Measurements from ENCODE around the gene PGBD5. TPM values are rescaled to one million over a fixed set of nuclear protein-coding genes. Genes with fewer than 3 reads are reported as not detected.

PGBD5 gene
- total RNA-seq, 1 experiment from 2014 or later, result 21.6 TPM

DNA sequence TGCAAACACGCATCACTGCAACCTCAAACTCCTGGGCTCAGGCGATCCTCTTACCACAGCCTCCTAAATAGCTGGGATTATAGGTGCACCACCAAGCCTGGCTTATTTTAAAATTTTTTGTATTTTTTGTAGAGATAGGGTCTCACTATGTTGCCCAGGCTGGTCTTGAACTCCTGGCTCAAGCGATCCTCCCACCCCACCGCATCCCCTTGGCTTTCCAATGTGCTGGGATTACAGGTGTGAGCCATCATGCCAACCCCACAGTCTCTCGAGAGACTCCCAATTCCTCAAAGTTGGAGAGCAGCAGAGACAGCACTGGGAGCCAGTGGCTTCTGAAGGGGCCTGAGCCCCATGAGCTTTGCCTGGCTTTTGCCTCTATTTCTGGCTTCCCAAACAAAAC, 42.7 kb downstream of the PGBD5 start:
- no peak for DNase-seq
- no peaks in the 10 kb centered on the region for H3K27me3 ChIP-seq
- no peak overlapping the region for H3K27ac ChIP-seq
- no peaks in the 10 kb centered on the region for H3K4me1 ChIP-seq
- peaks cover 7% of the 10 kb centered on the region; the same call in 1 of the 2 replicates for H3K9me3 ChIP-seq (replicated peaks)
- H3K4me3 ChIP-seq, result no peak overlapping the region
- peaks cover 14% of the 10 kb centered on the region for H3K36me3 ChIP-seq

DNA sequence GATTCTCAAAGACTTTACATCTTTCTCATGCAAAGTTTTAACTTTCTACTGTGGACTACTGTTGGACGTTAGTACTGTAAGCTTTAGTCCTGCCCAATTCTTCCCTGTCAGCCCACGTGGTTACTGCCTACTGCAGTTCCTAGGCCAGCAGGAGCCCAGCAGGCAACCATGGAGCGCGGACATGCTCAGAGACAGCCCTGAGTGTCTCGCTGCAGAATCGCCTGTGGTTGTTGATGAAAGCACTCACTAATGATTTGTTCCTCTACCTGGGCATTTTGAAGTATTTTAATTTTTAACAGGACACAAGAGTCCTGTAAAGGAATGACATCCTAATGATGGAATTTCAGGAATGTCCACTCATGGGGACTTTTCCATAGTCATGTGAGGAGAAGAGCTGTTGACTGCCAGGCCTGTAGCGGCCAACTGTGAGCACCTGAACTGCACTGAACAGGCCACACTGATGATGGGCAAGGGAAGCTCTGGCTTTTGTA, 44.1 kb downstream of the PGBD5 start:
- no peaks in the 10 kb centered on the region for H3K27me3 ChIP-seq
- no peak overlapping the region for H3K4me3 ChIP-seq
- H3K4me1 ChIP-seq, result no peaks in the 10 kb centered on the region
- no peak for DNase-seq
- no peak overlapping the region for H3K27ac ChIP-seq
- peaks cover 7% of the 10 kb centered on the region; the same call in 1 of the 2 replicates for H3K9me3 ChIP-seq (replicated peaks)
- peaks cover 14% of the 10 kb centered on the region for H3K36me3 ChIP-seq

DNA sequence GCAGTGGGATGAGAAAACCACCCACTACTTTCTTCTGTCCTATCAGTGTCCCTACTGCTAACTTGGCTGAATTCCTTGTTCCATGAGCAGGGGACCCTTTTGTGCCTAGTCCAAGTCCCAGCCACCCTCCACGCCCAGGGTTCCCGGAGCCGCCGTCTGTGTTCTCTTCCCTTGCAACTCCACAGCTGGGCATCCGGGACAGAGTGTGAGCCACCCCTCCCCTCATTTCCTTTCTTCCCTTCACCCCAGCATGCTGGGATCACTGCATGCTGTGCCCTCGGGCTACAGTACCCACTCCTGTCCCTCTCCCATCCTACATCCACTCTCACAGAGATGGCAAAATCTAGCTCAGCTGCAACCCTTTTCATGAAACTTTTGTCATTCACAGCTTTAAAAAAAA, 44.5 kb downstream of the PGBD5 start:
- H3K4me3 ChIP-seq, result no peak overlapping the region
- no peaks in the 10 kb centered on the region for H3K27me3 ChIP-seq
- DNase-seq, result no peak
- peaks cover 3% of the 10 kb centered on the region; the same call in 1 of the 2 replicates for H3K4me1 ChIP-seq
- H3K9me3 ChIP-seq (replicated peaks), result peaks cover 7% of the 10 kb centered on the region; the same call in 1 of the 2 replicates
- peaks cover 12% of the 10 kb centered on the region for H3K36me3 ChIP-seq
- no peak overlapping the region for H3K27ac ChIP-seq

GRCh38 chr1:230381049-230381467, 45.1 kb downstream of the PGBD5 start:
- H3K36me3 ChIP-seq, result peaks cover 11% of the 10 kb centered on the region
- H3K4me1 ChIP-seq, result peaks cover 9% of the 10 kb centered on the region
- peaks cover 7% of the 10 kb centered on the region; the same call in 1 of the 2 replicates for H3K9me3 ChIP-seq (replicated peaks)
- H3K27ac ChIP-seq, result no peak overlapping the region
- H3K4me3 ChIP-seq, result no peak overlapping the region
- no peak for DNase-seq
- H3K27me3 ChIP-seq, result no peaks in the 10 kb centered on the region

DNA sequence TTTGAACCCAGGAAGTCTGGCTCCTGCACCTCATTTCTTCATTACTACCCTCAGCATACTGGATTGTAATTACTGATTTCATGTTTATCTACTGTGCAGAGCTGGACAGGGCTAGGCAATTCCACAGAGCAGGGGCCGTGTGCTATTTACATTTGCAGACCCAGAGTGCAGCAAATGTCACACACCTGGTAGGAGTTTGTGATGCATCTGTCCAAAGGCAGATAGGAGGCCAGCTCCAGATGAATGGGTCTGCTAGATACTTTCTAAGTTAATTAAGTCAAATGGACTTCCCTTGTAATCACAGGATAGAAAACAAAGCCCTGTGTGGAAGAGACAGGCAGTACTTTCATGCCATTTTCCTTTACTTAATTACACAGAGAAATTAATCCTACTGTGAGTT, 46.2 kb downstream of the PGBD5 start:
- H3K36me3 ChIP-seq, result peaks cover 6% of the 10 kb centered on the region
- no peak overlapping the region for H3K4me3 ChIP-seq
- no peak for DNase-seq
- H3K4me1 ChIP-seq, result peaks cover 18% of the 10 kb centered on the region
- peaks cover 7% of the 10 kb centered on the region; the same call in 1 of the 2 replicates for H3K9me3 ChIP-seq (replicated peaks)
- H3K27ac ChIP-seq, result no peak overlapping the region
- H3K27me3 ChIP-seq, result no peaks in the 10 kb centered on the region

- Histone ChIP-seq H3K36me3 (peaks cover 2% of the 10 kb centered on the region), H3K27ac (no peak overlapping the region), H3K4me3 (no peak overlapping the region), H3K27me3 (no peaks in the 10 kb centered on the region), H3K4me1 (peaks cover 23% of the 10 kb centered on the region), H3K9me3 (replicated peaks) (peaks cover 7% of the 10 kb centered on the region; the same call in 1 of the 2 replicates)
- DNase-seq, result no peak
These were observed 46.7 kb downstream of the PGBD5 start for GRCh38 chr1:230379462-230379861.

DNA sequence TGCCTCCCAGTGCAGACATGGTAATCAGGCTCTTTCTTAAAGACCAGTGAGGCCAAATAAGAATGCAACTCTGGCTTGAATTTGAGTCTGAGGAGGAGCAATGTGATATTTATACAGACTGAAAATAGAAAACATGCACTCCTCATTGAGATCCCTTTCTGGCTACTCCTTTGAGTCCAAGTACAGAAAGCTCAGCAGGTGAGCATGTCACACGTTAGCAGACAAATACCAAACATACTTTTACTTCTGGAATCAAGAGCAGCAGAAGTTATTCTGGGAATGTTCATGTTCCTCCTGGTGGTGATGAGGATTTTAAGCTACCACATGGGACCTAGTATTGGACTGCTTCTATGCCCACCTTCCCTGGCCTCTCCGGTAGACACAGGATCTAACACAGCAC, 48.3 kb downstream of the PGBD5 start:
- H3K4me1 ChIP-seq, result peaks cover 24% of the 10 kb centered on the region
- peaks cover 7% of the 10 kb centered on the region; the same call in 1 of the 2 replicates for H3K9me3 ChIP-seq (replicated peaks)

GRCh38 chr1:230377324-230377723, 48.8 kb downstream of the PGBD5 start:
- Histone ChIP-seq H3K27ac (no peak overlapping the region), H3K4me3 (no peak overlapping the region), H3K4me1 (peaks cover 24% of the 10 kb centered on the region), H3K9me3 (replicated peaks) (peaks cover 7% of the 10 kb centered on the region; the same call in 1 of the 2 replicates), H3K36me3 (peaks cover 6% of the 10 kb centered on the region; the same call in 1 of the 2 replicates), H3K27me3 (no peaks in the 10 kb centered on the region)
- DNase-seq, result no peak

More for the DNA sequence above, 48.3 kb downstream of the PGBD5 start:
- peaks cover 6% of the 10 kb centered on the region; the same call in 1 of the 2 replicates for H3K36me3 ChIP-seq
- DNase-seq, result no peak
- H3K27me3 ChIP-seq, result no peaks in the 10 kb centered on the region
- no peak overlapping the region for H3K27ac ChIP-seq
- no peak overlapping the region for H3K4me3 ChIP-seq

- Histone ChIP-seq H3K27ac (peak overlapping the region; percentile 66), H3K9me3 (replicated peaks) (peaks cover 7% of the 10 kb centered on the region; the same call in 1 of the 2 replicates)
These were observed 49.8 kb downstream of the PGBD5 start for GRCh38 chr1:230376296-230376695.

GRCh38 chr1:230375780-230376179, 50.4 kb downstream of the PGBD5 start:
- no peak overlapping the region for H3K4me3 ChIP-seq
- peak; percentile 81 to 87 for DNase-seq
- no peaks in the 10 kb centered on the region for H3K27me3 ChIP-seq
- H3K9me3 ChIP-seq (replicated peaks), result peaks cover 7% of the 10 kb centered on the region; the same call in 1 of the 2 replicates
- H3K36me3 ChIP-seq, result peaks cover 6% of the 10 kb centered on the region
- H3K27ac ChIP-seq, result peak overlapping the region; percentile 66
- peaks cover 24% of the 10 kb centered on the region for H3K4me1 ChIP-seq

More at GRCh38 chr1:230376296-230376695, 49.8 kb downstream of the PGBD5 start:
- no peaks in the 10 kb centered on the region for H3K27me3 ChIP-seq
- peaks cover 6% of the 10 kb centered on the region for H3K36me3 ChIP-seq
- peak in 1 of 2 experiments; percentile 15 for DNase-seq
- H3K4me1 ChIP-seq, result peaks cover 24% of the 10 kb centered on the region
- H3K4me3 ChIP-seq, result no peak overlapping the region

GRCh38 chr1:230375147-230375546, 51.0 kb downstream of the PGBD5 start:
- peak; percentile 56 to 75 for DNase-seq
- Histone ChIP-seq H3K27me3 (no peaks in the 10 kb centered on the region), H3K4me3 (no peak overlapping the region), H3K4me1 (peaks cover 24% of the 10 kb centered on the region), H3K36me3 (peaks cover 6% of the 10 kb centered on the region), H3K27ac (peak overlapping the region; percentile 66), H3K9me3 (replicated peaks) (peaks cover 7% of the 10 kb centered on the region; the same call in 1 of the 2 replicates)

DNA sequence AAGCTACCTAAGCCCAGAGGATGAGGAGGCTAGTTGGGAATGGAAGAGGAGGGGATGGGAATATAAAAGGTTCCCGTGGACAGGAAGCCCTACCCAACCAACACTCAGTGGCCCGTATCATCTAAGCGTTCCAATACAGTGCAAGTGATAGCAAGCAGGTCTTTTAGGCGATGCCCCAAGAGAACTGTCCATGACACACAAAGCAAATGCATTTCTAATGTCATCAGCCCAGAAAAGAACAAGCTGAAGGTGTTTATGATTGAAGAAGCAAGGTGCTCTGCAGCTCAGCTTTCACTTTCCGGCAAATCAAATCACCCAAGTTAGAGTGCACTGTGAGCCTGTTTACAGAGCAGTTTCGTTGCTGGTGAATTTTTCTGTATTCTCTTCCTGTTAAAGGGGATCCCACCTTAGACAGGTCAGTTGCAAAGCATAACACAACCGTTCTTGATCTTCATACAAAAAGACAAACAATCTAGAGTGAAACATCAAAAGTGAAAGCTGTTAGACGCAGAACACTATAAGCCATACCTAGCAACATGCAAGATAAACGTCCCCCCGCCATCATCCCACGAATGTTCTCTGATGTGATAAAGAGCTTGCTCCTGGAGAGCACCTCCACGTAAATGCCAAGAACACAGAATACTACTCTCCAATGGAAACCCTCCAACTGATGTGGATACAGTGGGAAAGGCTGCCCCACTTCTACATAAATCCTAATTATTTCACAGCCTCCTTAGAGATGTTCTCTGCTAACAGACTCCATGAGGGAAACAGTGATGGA, 54.0 kb downstream of the PGBD5 start:
- Histone ChIP-seq H3K27me3 (no peaks in the 10 kb centered on the region), H3K4me3 (no peak overlapping the region), H3K27ac (no peak overlapping the region), H3K36me3 (peaks cover 7% of the 10 kb centered on the region; the same call in 1 of the 2 replicates), H3K9me3 (replicated peaks) (no peaks in the 10 kb centered on the region), H3K4me1 (peaks cover 24% of the 10 kb centered on the region)
- DNase-seq, result no peak

GRCh38 chr1:230370109-230370508, 56.0 kb downstream of the PGBD5 start:
- Histone ChIP-seq H3K27ac (no peak overlapping the region), H3K4me1 (peaks cover 20% of the 10 kb centered on the region), H3K27me3 (no peaks in the 10 kb centered on the region), H3K9me3 (replicated peaks) (no peaks in the 10 kb centered on the region), H3K36me3 (peaks cover 7% of the 10 kb centered on the region; the same call in 1 of the 2 replicates), H3K4me3 (no peak overlapping the region)
- no peak for DNase-seq

DNA sequence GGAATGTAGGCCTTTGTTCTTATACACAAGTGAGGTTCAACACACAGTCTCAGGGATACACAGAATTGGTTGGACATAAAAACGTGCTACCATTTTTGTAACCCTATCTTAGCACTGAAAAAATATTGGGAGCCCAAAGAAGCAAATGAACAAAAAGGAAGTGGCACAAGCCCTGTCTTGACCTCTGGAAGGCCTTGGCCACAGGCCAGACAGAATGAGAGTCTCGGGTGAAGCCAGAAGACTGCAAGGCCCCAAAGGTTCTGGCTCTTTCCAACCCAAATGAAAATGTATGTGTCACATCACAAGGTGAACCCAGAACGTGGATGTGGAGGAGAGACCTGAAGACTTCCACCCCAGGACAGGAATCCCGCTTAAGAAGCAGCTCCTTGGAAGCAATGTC, 57.3 kb downstream of the PGBD5 start:
- Histone ChIP-seq H3K9me3 (replicated peaks) (no peaks in the 10 kb centered on the region), H3K36me3 (peaks cover 7% of the 10 kb centered on the region; the same call in 1 of the 2 replicates), H3K27ac (no peak overlapping the region), H3K4me1 (peaks cover 12% of the 10 kb centered on the region; the same call in 1 of the 2 replicates), H3K27me3 (no peaks in the 10 kb centered on the region), H3K4me3 (no peak overlapping the region)
- DNase-seq, result no peak

DNA sequence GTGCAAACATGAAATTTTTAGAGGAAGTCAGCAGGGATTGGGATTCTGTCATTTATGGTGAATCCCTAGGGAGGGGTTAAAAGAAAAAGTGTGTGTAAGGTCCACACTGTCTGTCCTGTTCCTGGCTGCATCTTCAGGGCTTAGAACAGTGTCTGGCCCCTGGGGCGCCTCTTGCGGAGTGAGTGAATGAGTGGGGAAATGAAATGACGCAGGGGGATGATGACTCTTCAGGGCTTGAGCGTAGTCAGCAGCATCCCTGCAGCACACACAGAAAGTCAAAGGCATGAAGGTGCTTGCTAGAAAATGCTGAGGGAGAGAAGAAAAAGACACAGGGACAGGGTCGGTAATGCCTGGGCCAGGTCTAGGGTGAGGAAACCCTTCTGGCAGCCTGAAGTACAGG, 57.8 kb downstream of the PGBD5 start:
- Histone ChIP-seq H3K4me1 (peaks cover 12% of the 10 kb centered on the region; the same call in 1 of the 2 replicates), H3K9me3 (replicated peaks) (no peaks in the 10 kb centered on the region), H3K36me3 (peaks cover 5% of the 10 kb centered on the region; the same call in 1 of the 2 replicates), H3K27ac (no peak overlapping the region), H3K4me3 (no peak overlapping the region), H3K27me3 (no peaks in the 10 kb centered on the region)
- no peak for DNase-seq
